ENCODE data around the gene RASAL2.
"Not testable (repeated sequence)": the region's sequence is repeated elsewhere in the genome, so short reads cannot be mapped to it uniquely, and the experiment has no call there.

RASAL2 gene

DNA sequence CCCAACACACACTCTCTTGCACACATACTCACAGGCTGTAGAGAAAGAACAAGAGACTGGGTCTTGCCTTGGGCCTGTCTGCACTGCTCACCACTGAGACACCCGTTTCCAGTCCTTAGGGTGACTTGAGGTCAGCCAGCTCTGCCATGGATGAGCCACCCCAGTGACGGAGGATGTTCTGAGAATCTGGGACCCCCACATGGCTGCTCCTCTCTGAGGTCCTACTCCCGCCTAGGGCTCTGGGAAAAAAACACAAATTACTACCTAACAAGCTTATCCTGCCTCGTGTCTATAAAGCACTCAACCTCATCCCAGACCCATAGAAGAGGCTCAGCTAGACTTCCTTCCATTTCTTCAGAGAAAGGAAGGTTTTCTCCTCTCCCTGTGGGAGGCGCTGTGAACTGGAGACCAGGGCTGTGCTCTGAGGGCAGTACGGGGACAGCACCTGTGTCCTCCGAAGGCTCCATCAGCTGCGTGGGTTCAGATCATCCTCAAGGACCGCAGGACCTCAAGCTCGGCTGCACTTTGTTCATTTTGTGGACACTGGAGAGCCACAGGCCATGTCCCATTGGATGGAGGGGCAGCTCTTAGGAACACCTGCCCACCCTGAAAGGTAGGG is 407.1 kb downstream of the RASAL2 start:
- Histone ChIP-seq H3K4me1 (ENCODE audit: control insufficient read depth in 1 of 2, insufficient read depth in 1 of 2, low read depth in 1 of 2, low read length in 1 of 2) (no peaks in the 10 kb centered on the region), H3K27ac (no peak overlapping the region), H3K4me3 (ENCODE audit: low read depth in 1 of 2, low read length in 1 of 2) (no peak overlapping the region), H3K27me3 (no peaks in the 10 kb centered on the region), H3K36me3 (no peaks in the 10 kb centered on the region), H3K9me3 (no peaks in the 10 kb centered on the region)
- TF ChIP-seq, protein P1, sequence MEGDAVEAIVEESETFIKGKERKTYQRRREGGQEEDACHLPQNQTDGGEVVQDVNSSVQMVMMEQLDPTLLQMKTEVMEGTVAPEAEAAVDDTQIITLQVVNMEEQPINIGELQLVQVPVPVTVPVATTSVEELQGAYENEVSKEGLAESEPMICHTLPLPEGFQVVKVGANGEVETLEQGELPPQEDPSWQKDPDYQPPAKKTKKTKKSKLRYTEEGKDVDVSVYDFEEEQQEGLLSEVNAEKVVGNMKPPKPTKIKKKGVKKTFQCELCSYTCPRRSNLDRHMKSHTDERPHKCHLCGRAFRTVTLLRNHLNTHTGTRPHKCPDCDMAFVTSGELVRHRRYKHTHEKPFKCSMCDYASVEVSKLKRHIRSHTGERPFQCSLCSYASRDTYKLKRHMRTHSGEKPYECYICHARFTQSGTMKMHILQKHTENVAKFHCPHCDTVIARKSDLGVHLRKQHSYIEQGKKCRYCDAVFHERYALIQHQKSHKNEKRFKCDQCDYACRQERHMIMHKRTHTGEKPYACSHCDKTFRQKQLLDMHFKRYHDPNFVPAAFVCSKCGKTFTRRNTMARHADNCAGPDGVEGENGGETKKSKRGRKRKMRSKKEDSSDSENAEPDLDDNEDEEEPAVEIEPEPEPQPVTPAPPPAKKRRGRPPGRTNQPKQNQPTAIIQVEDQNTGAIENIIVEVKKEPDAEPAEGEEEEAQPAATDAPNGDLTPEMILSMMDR (IDR thresholded peaks at IDR 0.05) = no peak

DNA sequence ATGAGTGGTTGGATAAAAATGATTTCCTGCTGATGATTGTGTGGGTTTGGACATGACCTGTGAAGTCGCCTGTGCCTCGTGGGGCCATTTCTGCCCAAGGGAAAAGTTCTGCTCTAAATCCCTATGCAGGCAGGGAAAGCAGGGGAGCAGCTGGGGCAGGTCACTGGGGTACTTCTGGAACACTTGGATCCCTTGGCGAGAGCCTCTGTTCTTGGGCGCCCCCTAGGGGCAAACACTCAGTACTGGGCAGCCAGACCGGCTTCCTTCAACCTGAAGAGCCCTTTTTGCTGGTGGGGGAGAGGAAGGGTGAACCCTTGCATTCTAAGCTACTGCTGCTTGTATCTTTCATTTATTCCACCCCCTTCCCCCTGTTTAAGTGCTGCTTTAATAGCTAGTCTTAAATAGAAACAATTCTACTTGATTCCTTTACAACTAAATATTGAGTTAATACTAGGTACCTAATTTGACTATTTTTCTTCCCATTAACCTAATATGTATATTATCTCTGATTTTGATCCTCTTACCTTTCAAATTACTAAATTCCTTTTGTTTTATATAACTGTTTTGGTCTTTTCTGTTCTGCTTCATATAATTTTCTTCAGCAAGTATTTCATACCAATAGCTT is 407.9 kb downstream of the RASAL2 start:
- no peaks in the 10 kb centered on the region for H3K4me1 ChIP-seq (ENCODE audit: control insufficient read depth in 1 of 2, insufficient read depth in 1 of 2, low read depth in 1 of 2, low read length in 1 of 2)
- H3K4me3 ChIP-seq (ENCODE audit: low read depth in 1 of 2, low read length in 1 of 2) = no peak overlapping the region
- no peaks in the 10 kb centered on the region for H3K27me3 ChIP-seq
- TF ChIP-seq, protein P1 (IDR thresholded peaks at IDR 0.05) = peak; percentile 52
- H3K27ac ChIP-seq = no peak overlapping the region
- H3K36me3 ChIP-seq = no peaks in the 10 kb centered on the region
- H3K9me3 ChIP-seq = no peaks in the 10 kb centered on the region

DNA sequence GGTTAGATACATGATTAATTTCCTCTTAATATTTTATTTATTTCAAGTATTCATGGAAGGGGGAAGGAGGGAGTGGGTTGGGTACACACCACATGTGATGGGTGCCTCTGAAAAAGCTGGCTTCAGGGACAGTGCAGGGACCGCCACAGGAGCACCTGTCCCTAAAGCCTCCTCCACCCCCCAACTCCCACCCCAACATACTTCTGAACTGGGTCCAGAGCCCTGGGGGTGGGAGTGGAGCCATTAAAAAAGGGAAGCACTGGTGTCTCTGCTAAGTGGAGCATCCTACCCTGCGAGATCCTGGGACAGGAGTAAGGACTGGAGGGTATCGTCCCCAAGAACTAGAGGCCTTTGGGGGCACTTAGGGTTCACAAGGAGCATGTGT is 408.4 kb downstream of the RASAL2 start:
- Histone ChIP-seq H3K27ac (no peak overlapping the region), H3K4me1 (ENCODE audit: control insufficient read depth in 1 of 2, insufficient read depth in 1 of 2, low read depth in 1 of 2, low read length in 1 of 2) (no peaks in the 10 kb centered on the region), H3K4me3 (ENCODE audit: low read depth in 1 of 2, low read length in 1 of 2) (no peak overlapping the region), H3K27me3 (no peaks in the 10 kb centered on the region), H3K36me3 (no peaks in the 10 kb centered on the region), H3K9me3 (no peaks in the 10 kb centered on the region)
- TF ChIP-seq, protein P1 (IDR thresholded peaks at IDR 0.05) = no peak

DNA sequence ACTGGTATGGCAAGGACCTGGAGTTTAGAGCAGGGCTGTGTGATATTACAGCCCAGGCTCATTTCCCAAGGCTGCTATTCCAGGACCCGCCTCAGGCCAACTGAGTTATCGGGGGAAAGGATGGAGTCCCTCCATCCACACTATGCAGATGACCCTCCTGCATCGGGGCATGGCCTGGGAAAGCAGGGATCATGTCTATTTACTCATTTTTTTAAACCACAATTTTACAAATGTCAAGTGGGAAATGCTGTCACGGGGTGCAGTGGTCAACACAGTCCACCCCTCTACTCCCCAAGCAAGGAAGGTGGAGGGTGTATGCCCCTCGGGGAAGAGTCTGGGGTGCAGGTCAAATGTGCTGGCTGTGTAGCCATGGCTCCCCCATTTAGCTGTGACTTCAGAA is 409.0 kb downstream of the RASAL2 start:
- Histone ChIP-seq H3K4me3 (ENCODE audit: low read depth in 1 of 2, low read length in 1 of 2) (no peak overlapping the region), H3K27ac (no peak overlapping the region), H3K36me3 (no peaks in the 10 kb centered on the region), H3K4me1 (ENCODE audit: control insufficient read depth in 1 of 2, insufficient read depth in 1 of 2, low read depth in 1 of 2, low read length in 1 of 2) (no peaks in the 10 kb centered on the region), H3K27me3 (no peaks in the 10 kb centered on the region), H3K9me3 (no peaks in the 10 kb centered on the region)
- TF ChIP-seq, protein P1 (IDR thresholded peaks at IDR 0.05) = no peak

DNA sequence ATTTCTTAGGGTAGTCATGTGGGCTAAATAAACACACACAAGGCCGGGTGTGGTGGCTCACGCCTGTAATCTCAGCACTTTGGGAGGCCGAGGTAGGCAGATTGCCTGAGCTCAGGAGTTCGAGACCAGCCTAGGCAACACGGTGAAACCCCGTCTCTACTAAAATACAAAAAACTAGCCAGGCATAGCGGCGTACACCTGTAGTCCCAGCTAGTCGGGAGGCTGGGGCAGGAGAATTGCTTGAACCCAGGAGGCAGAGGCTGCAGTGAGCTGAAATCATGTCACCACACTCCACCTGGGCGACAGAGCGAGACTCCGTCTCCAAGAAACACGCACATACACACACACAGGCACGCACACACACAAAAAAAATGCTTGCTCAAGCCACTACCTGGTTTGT is 409.4 kb downstream of the RASAL2 start:
- H3K27ac ChIP-seq; H3K4me3 ChIP-seq (ENCODE audit: low read depth in 1 of 2, low read length in 1 of 2); H3K36me3 ChIP-seq; H3K4me1 ChIP-seq (ENCODE audit: control insufficient read depth in 1 of 2, insufficient read depth in 1 of 2, low read depth in 1 of 2, low read length in 1 of 2); H3K27me3 ChIP-seq; H3K9me3 ChIP-seq: not testable (repeated sequence)

DNA sequence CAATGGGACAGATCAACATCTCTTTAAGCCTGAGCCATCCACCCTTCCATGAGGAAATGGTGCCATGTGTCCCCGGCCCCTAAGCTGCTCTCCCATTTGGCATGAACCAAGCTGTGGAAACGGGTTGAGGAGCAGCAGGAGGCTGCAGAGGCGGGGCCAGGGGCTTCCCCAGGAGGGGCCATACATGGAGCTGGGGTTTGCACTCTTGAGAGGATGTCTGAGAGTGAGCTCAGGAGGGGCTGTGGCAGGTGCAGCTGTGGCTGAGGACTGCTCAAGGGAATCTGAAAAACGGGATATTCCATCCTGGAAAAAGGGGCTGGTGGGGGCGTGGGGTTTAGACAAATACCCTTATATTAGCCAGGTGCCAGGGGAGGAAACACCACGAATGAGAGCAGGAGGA is 409.9 kb downstream of the RASAL2 start:
- no peaks in the 10 kb centered on the region for H3K9me3 ChIP-seq
- H3K4me1 ChIP-seq (ENCODE audit: control insufficient read depth in 1 of 2, insufficient read depth in 1 of 2, low read depth in 1 of 2, low read length in 1 of 2) = no peaks in the 10 kb centered on the region
- H3K4me3 ChIP-seq (ENCODE audit: low read depth in 1 of 2, low read length in 1 of 2) = no peak overlapping the region
- no peak overlapping the region for H3K27ac ChIP-seq
- H3K27me3 ChIP-seq = no peaks in the 10 kb centered on the region
- no peaks in the 10 kb centered on the region for H3K36me3 ChIP-seq
- TF ChIP-seq, protein P1 (IDR thresholded peaks at IDR 0.05) = no peak

Data from neutrophil (primary cell).